Left lung (tissue), 10 donors: ENCODE data around the gene RPS6KA4. TPM values are rescaled to one million over a fixed set of nuclear protein-coding genes. Genes with fewer than 3 reads are reported as not detected.
A peak's percentile ranks its signal among the peaks of the same experiment; 100 is the strongest.

Source experiments
- ATAC-seq: fragments of 200-7000 bp; cut with Tn5 transposase; one replicate; pipeline ENCODE4 v1.9.1; 2020; ENCODE audit warnings: moderate library complexity
- DNase-seq, 4 donors: peaks; one replicate each; pipeline ENCODE4 v3.0.0-alpha.2; 2013 to 2020
- H3K27ac ChIP-seq, 2 donors: fragments of 200-600 bp; sonication (generic) in 1 of 2; one replicate each; pipeline versions ENCODE4 v1.5.0 to v1.8.0; 2020 to 2021
- H3K27me3 ChIP-seq, 2 donors: fragments of 200-600 bp; sonication (generic) in 1 of 2; one replicate each; pipeline versions ENCODE4 v1.5.0 to v1.8.0; 2020 to 2021
- H3K36me3 ChIP-seq, 2 donors: fragments of 200-600 bp; sonication (generic) in 1 of 2; one replicate each; pipeline versions ENCODE4 v1.5.0 to v1.8.0; 2020 to 2021
- H3K4me1 ChIP-seq, 2 donors: fragments of 200-600 bp; one replicate each; pipeline ENCODE4 v1.8.0; 2021
- H3K4me3 ChIP-seq, 2 donors: fragments of 200-600 bp; sonication (generic) in 1 of 2; one replicate each; pipeline versions ENCODE4 v1.5.0 to v1.8.0; 2020 to 2021; ENCODE audit warnings: mild to moderate bottlenecking in 1 of 2
- H3K9me3 ChIP-seq, 2 donors: fragments of 200-600 bp; sonication (generic) in 1 of 2; one replicate each; pipeline versions ENCODE4 v1.5.0 to v1.8.0; 2020 to 2021
- intact Hi-C, 2 donors: fragments of 100-400 bp; cut with DNase I; formaldehyde crosslinking; loops; one replicate each; pipeline versions ENCODE4 v1.11.2 to v1.14.2; 2022
- polyA plus RNA-seq, 6 donors: library from polyadenylated mRNA; unstranded; fragments of 120-200 nt; gene quantifications; one replicate each; pipeline ENCODE4 v1.2.1, GENCODE V29; 2013; ENCODE audit not compliant: insufficient read length in 6 of 6
- total RNA-seq, 2 donors: library from RNA; stranded (reverse); fragmentation: NEBNext Ultra II Directional; extraction: Animal tissue kit (Norgen Biotek cat#: 25700); gene quantifications; one replicate each; pipeline ENCODE4 v1.2.1, GENCODE V29; 2021
- TF ChIP-seq, protein P1 (sequence below), 2 donors: fragments of 200-600 bp; sonication (generic) in 1 of 2; IDR thresholded peaks; one replicate each; pipeline versions ENCODE4 v1.5.0 to v1.8.0; 2021; ENCODE audit warnings: antibody characterized with exemption in 2 of 2
- donor health status: DM: no; HTN: yes; CAD: no.
- donor health status: DM: no; HTN: no; CAD: no.

RPS6KA4 gene
- total and polyA plus RNA-seq, 8 donors, result 10.6 to 57.6 (median 14.1) TPM

DNA sequence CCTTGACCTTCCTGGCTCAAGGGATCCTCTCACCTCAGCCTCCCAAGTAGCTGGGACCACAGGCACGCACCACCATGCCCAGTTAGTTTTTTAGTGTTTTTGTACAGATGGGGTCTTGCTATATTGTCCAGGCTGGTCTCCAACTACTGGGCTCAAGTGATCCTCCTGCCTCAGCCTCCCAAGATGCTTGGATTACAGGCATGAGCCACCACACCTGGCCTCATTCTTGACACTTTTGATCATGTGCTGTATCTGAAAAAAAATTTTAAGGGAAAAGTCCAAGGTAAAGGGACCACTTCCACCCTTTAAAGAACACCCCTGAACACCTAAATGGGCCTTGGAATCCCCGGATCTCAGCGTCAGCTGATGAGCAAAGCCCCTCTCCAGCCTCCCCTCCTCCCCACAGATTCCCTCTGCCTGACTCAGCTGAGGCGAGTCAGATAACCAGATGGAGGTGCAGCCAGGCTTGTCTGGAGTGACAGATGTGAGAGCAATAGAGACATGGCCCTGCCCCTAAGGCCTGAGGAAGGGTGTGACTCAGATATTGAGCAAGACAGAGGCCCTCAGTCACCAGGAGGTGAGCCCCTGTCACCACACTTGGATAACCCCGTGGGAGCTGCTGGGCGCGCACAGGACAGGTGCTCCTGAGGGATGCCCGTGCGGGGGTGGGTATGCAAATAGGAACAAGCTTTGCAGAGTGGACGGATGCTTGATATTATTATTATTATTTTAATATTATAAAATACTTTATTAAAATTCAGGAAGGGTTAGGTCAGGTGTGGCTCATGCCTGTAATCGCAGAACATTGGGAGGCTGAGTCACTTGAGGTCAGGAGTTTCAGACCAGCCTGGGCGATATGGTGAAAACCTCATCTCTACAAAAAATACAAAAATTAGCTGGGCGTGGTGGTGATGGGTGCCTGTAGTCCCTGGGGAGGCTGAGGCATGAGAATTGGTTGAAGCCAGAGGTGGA, 23.9 kb upstream of the RPS6KA4 start:
- Histone ChIP-seq H3K4me1 (peaks cover 14 to 47% of the 10 kb centered on the region in 2 donors), H3K4me3 (no peak overlapping the region), H3K36me3 (no peaks in the 10 kb centered on the region), H3K9me3 (no peaks in the 10 kb centered on the region), H3K27me3 (no peaks in the 10 kb centered on the region), H3K27ac (peak overlapping the region in 1 of 2 donors; percentile 64)
- peak in 1 of 4 donors; percentile 81 for DNase-seq
- intact Hi-C loops, result no loop called here
- TF ChIP-seq, protein P1, sequence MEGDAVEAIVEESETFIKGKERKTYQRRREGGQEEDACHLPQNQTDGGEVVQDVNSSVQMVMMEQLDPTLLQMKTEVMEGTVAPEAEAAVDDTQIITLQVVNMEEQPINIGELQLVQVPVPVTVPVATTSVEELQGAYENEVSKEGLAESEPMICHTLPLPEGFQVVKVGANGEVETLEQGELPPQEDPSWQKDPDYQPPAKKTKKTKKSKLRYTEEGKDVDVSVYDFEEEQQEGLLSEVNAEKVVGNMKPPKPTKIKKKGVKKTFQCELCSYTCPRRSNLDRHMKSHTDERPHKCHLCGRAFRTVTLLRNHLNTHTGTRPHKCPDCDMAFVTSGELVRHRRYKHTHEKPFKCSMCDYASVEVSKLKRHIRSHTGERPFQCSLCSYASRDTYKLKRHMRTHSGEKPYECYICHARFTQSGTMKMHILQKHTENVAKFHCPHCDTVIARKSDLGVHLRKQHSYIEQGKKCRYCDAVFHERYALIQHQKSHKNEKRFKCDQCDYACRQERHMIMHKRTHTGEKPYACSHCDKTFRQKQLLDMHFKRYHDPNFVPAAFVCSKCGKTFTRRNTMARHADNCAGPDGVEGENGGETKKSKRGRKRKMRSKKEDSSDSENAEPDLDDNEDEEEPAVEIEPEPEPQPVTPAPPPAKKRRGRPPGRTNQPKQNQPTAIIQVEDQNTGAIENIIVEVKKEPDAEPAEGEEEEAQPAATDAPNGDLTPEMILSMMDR (IDR thresholded peaks at IDR 0.05), result no peak
- peak; percentile 81 for ATAC-seq

DNA sequence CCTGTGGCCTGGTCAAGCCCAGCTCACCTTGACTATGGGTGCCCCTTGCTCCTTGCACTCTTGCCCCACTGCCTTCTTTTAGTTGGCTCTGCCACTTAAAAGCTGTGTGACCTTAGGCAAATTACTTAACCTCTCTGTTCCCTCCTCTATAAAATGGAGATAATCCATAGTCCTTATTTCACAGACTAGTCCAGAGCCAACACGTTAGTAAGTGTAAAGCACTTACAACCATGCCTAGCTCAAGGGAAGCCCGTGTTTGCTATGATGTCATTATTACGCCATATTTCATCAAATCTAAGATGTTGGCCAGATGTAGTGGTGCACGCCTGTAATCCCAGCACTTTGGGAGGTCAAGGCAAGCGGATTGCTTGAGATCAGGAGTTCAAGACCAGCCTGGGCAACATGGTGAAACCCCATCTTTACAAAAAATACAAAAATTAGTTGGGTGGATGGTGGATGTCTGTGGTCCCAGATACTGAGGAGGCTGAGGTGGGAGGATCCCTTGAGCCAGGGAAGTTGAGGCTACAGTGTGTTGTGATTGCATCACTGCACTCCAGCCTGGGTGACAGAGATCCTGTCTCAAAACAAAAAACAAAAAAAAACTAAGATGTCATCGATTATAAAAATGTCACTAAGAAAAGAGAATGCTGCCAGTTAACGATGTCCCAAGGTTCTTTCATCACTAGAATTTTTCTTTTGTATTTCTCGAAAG, 21.3 kb upstream of the RPS6KA4 start:
- peaks cover 8 to 53% of the 10 kb centered on the region in 2 donors for H3K4me1 ChIP-seq
- TF ChIP-seq, protein P1 (IDR thresholded peaks at IDR 0.05), result no peak
- no peak overlapping the region for H3K4me3 ChIP-seq
- ATAC-seq (no peak), DNase-seq (no peak)
- no peaks in the 10 kb centered on the region for H3K36me3 ChIP-seq
- peak overlapping the region in 1 of 2 donors; percentile 86 for H3K27ac ChIP-seq
- H3K9me3 ChIP-seq, result no peaks in the 10 kb centered on the region
- H3K27me3 ChIP-seq, result no peaks in the 10 kb centered on the region
- intact Hi-C loops, result no loop called here

DNA sequence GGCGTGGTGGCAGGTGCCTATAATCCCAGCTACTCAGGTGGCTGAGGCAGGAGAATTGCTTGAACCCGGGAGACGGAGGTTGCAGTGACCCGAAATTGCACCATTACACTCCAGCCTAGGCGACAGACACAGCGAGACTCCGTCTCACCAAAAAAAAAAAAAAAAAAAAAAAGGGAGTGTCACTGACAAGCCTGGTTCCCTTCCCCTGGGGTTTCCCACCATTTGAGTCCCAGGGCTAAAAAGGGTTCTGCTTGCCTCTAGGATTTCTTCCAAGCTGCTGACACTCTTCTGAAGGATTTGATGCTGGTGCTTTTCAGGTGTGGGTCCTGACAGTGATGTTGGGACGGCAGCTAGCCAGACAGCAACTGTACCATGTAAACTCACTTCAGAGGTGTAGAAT, 20.2 kb upstream of the RPS6KA4 start:
- no peak overlapping the region for H3K4me3 ChIP-seq
- DNase-seq (no peak), ATAC-seq (no peak)
- peaks cover 0 to 7% of the 10 kb centered on the region in 2 donors for H3K36me3 ChIP-seq
- peak overlapping the region in 1 of 2 donors; percentile 86 for H3K27ac ChIP-seq
- no peaks in the 10 kb centered on the region for H3K27me3 ChIP-seq
- TF ChIP-seq, protein P1 (IDR thresholded peaks at IDR 0.05), result no peak
- H3K4me1 ChIP-seq, result peaks cover 8 to 56% of the 10 kb centered on the region in 2 donors
- intact Hi-C loops, result no loop called here
- no peaks in the 10 kb centered on the region for H3K9me3 ChIP-seq

- H3K9me3 ChIP-seq, result no peaks in the 10 kb centered on the region
- H3K27ac ChIP-seq, result peak overlapping the region in 1 of 2 donors; percentile 86
- ATAC-seq (no peak), DNase-seq (no peak)
- TF ChIP-seq, protein P1 (IDR thresholded peaks at IDR 0.05), result no peak
- H3K4me1 ChIP-seq, result peaks cover 8 to 56% of the 10 kb centered on the region in 2 donors
- peaks cover 0 to 13% of the 10 kb centered on the region in 2 donors for H3K36me3 ChIP-seq
- H3K4me3 ChIP-seq, result no peak overlapping the region
- intact Hi-C loops, result no loop called here
- no peaks in the 10 kb centered on the region for H3K27me3 ChIP-seq
Observed at GRCh38 chr11:64339286-64339685, 19.7 kb upstream of the RPS6KA4 start.
